GM10847 (cell line): ENCODE results near the gene FOXJ2.

Source experiments
- POLR2A ChIP-seq: IDR thresholded peaks from 2 replicates; pipeline ENCODE4 v1.6.1; 2011; ENCODE audit not compliant: insufficient read length; ENCODE audit errors: extremely low read depth

Gene FOXJ2

GRCh38 chr12:8028267-8028666 is 4.2 kb upstream of the FOXJ2 start:
- no peak for TF ChIP-seq POLR2A

- TF ChIP-seq POLR2A, result no peak
These were observed 2.3 kb upstream of the FOXJ2 start for GRCh38 chr12:8030189-8030588.

GRCh38 chr12:8031872-8032241 is 659 bp upstream of the FOXJ2 start:
- TF ChIP-seq POLR2A, result no peak

GRCh38 chr12:8033153-8034044 is 883 bp downstream of the FOXJ2 start:
- TF ChIP-seq POLR2A, result no peak

GRCh38 chr12:8034802-8035201 is 2.3 kb downstream of the FOXJ2 start:
- no peak for TF ChIP-seq POLR2A

GRCh38 chr12:8035440-8036010 is 3.0 kb downstream of the FOXJ2 start:
- no peak for TF ChIP-seq POLR2A

GRCh38 chr12:8036346-8036745 is 3.8 kb downstream of the FOXJ2 start:
- no peak for TF ChIP-seq POLR2A

- no peak for TF ChIP-seq POLR2A
These were observed 4.6 kb downstream of the FOXJ2 start for GRCh38 chr12:8037046-8037663.

GRCh38 chr12:8037947-8038346 is 5.4 kb downstream of the FOXJ2 start:
- no peak for TF ChIP-seq POLR2A

- TF ChIP-seq POLR2A, result no peak
These were observed 6.2 kb downstream of the FOXJ2 start for GRCh38 chr12:8038659-8039114.

GRCh38 chr12:8040791-8041190 is 8.3 kb downstream of the FOXJ2 start:
- no peak for TF ChIP-seq POLR2A

- TF ChIP-seq POLR2A, result no peak
These were observed 13.7 kb downstream of the FOXJ2 start for GRCh38 chr12:8045952-8046944.

GRCh38 chr12:8047842-8048241 is 15.3 kb downstream of the FOXJ2 start:
- TF ChIP-seq POLR2A, result no peak

- no peak for TF ChIP-seq POLR2A
These were observed 16.4 kb downstream of the FOXJ2 start for GRCh38 chr12:8048906-8049305.

- TF ChIP-seq POLR2A, result no peak
These were observed 18.2 kb downstream of the FOXJ2 start for GRCh38 chr12:8050600-8051250.

- no peak for TF ChIP-seq POLR2A
These were observed 20.2 kb downstream of the FOXJ2 start for GRCh38 chr12:8052679-8053078.
